Endothelial cell of umbilical vein (primary cell): ENCODE results near the gene ZNF511. TPM values are rescaled to one million over a fixed set of nuclear protein-coding genes. Genes with fewer than 3 reads are reported as not detected.

ENCODE experiments used
- BruUV-seq: library from RNA; stranded (reverse); fragments of 400-500 nt; replicated peaks from 2 replicates; lab custom pipeline; 2021; lab: Mats Ljungman, UMichigan
- CTCF ChIA-PET: fragments of 300-600, 350-600 bp; sonication (Branson Sonifier 250); formaldehyde crosslinking; loops from one replicate; lab custom pipeline; 2021; ENCODE audit warnings: antibody characterized with exemption, inconsistent platforms; lab: Charles Lee
- POLR2A ChIA-PET: fragments of 300-600, 350-600 bp; sonication (Branson Sonifier 250); formaldehyde crosslinking; loops from one replicate; lab custom pipeline; 2021; ENCODE audit warnings: antibody characterized with exemption, inconsistent platforms; lab: Charles Lee
- DNase-seq: peaks from one replicate; pipeline ENCODE4 v3.0.0-alpha.2; 2011; ENCODE audit warnings: low read depth, low spot score
- FAIRE-seq: peaks from 2 replicates; lab custom pipeline; 2011; peaks lifted over from hg19 to GRCh38; lab: Jason Lieb, UNC
- H2AFZ ChIP-seq: 2 replicates; pipeline ENCODE4 v1.6.0; 2012; ENCODE audit warnings: low read depth, low read length, control low read depth, inconsistent platforms
- H3K27ac ChIP-seq: 2 replicates; pipeline ENCODE4 v1.5.1; 2011; ENCODE audit warnings: low read depth, mild to moderate bottlenecking, control low read depth, low read length, moderate library complexity; ENCODE audit not compliant: insufficient read depth
- H3K27me3 ChIP-seq, 2 experiments: 2 replicates each; pipeline versions ENCODE4 v1.6.0 to v1.6.1; 2011; ENCODE audit warnings: low read length in 2 of 2, mixed read lengths in 1 of 2; ENCODE audit not compliant: control insufficient read depth in 2 of 2, insufficient read depth in 2 of 2
- H3K36me3 ChIP-seq, 2 experiments: 2 replicates in 1 of 2; 3 replicates in 1 of 2; pipeline ENCODE4 v1.5.1; 2011; ENCODE audit warnings: low read length in 2 of 2, mild to moderate bottlenecking in 1 of 2, moderate library complexity in 1 of 2; ENCODE audit not compliant: control insufficient read depth in 2 of 2, insufficient read depth in 2 of 2; ENCODE audit errors: extremely low read depth in 1 of 2
- H3K4me1 ChIP-seq: 3 replicates; pipeline ENCODE4 v1.5.1; 2011; ENCODE audit warnings: mild to moderate bottlenecking, low read length; ENCODE audit not compliant: control insufficient read depth, insufficient read depth; ENCODE audit errors: extremely low read depth
- H3K4me2 ChIP-seq: 2 replicates; pipeline ENCODE4 v1.6.1; 2011; ENCODE audit warnings: low read length, control low read depth, mixed read lengths; ENCODE audit not compliant: insufficient read depth
- H3K4me3 ChIP-seq, 3 experiments: fragments of 200-600 bp in 1 of 3; sonication (generic), shearing (Covaris generic) in 1 of 3; replicated peaks in 1 of 3; 2 replicates each; pipeline ENCODE4 v1.5.1; 2011 to 2016; ENCODE audit warnings: control low read depth in 3 of 3, low read length in 3 of 3, mild to moderate bottlenecking in 2 of 3, inconsistent platforms in 1 of 3, low read depth in 1 of 3, moderate library complexity in 1 of 3; ENCODE audit not compliant: insufficient read depth in 1 of 3
- H3K79me2 ChIP-seq: 2 replicates; pipeline ENCODE4 v1.6.0; 2012; ENCODE audit warnings: low read length, inconsistent platforms; ENCODE audit not compliant: control insufficient read depth, insufficient read depth
- H3K9ac ChIP-seq: replicated peaks from 2 replicates; pipeline ENCODE3; 2011; ENCODE audit warnings: low read length, control low read depth; ENCODE audit not compliant: insufficient read depth; ENCODE audit errors: extremely low read depth
- H3K9me1 ChIP-seq: replicated peaks from 3 replicates; pipeline ENCODE4 v1.6.0; 2011; ENCODE audit warnings: mild to moderate bottlenecking, low read length; ENCODE audit not compliant: control insufficient read depth, insufficient read depth; ENCODE audit errors: extremely low read depth
- H3K9me3 ChIP-seq: replicated peaks from 2 replicates; pipeline ENCODE4 v1.5.1; 2012; ENCODE audit warnings: low read length, inconsistent platforms; ENCODE audit not compliant: control insufficient read depth, insufficient read depth
- H4K20me1 ChIP-seq: replicated peaks from 2 replicates; pipeline ENCODE3; 2011; ENCODE audit warnings: mild to moderate bottlenecking, low read length; ENCODE audit not compliant: control insufficient read depth, insufficient read depth; ENCODE audit errors: extremely low read depth
- CTCF ChIP-seq, 2 donors: IDR thresholded peaks; 1 replicate in 1 of 2; 2 replicates in 1 of 2; pipeline ENCODE4 v1.5.1; 2011; ENCODE audit warnings: low read length in 2 of 2, mild to moderate bottlenecking in 2 of 2, moderate library complexity in 2 of 2, control low read depth in 1 of 2, inconsistent platforms in 1 of 2, low read depth in 1 of 2; ENCODE audit not compliant: insufficient read depth in 1 of 2; ENCODE audit errors: extremely low read depth in 1 of 2
- EZH2 ChIP-seq: IDR thresholded peaks from 2 replicates; pipeline ENCODE4 v1.6.1; 2012; ENCODE audit warnings: borderline replicate concordance, low read depth, mild to moderate bottlenecking, moderate library complexity, low read length, inconsistent platforms; ENCODE audit not compliant: severe bottlenecking
- FOS ChIP-seq: IDR thresholded peaks from 2 replicates; pipeline ENCODE4 v1.6.1; 2011; ENCODE audit warnings: mild to moderate bottlenecking, low read length, moderate library complexity, borderline replicate concordance; ENCODE audit not compliant: insufficient read depth
- GATA2 ChIP-seq: IDR thresholded peaks from 2 replicates; pipeline ENCODE4 v1.7.0; 2011; ENCODE audit warnings: low read depth, mild to moderate bottlenecking, moderate library complexity, mixed read lengths, low read length; ENCODE audit not compliant: insufficient read length, insufficient read depth
- JUN ChIP-seq: IDR thresholded peaks from 2 replicates; pipeline ENCODE4 v1.6.1; 2011; ENCODE audit warnings: borderline replicate concordance, low read depth; ENCODE audit not compliant: insufficient read length, insufficient read depth
- MAX ChIP-seq: IDR thresholded peaks from 2 replicates; pipeline ENCODE4 v1.6.1; 2011; ENCODE audit not compliant: insufficient read depth, insufficient read length
- MYC ChIP-seq: IDR thresholded peaks from one replicate; pipeline ENCODE4 v1.6.1; 2011; ENCODE audit warnings: mild to moderate bottlenecking, low read depth, low read length
- POLR2A ChIP-seq: IDR thresholded peaks from 2 replicates; pipeline ENCODE4 v1.6.1; 2012; ENCODE audit warnings: low read depth, mild to moderate bottlenecking, control low read depth, low read length
- POLR2AphosphoS5 ChIP-seq: IDR thresholded peaks from 2 replicates; pipeline ENCODE4 v1.6.1; 2012; ENCODE audit warnings: low read depth, mild to moderate bottlenecking, control low read depth, low read length, moderate library complexity; ENCODE audit not compliant: insufficient read depth
- dilution Hi-C: fragments of 300-500 bp; cut with MboI; formaldehyde crosslinking; loops from one replicate; pipeline ENCODE4 v1.15.0; 2019; ENCODE audit warnings: low sequenced_read_pairs; ENCODE audit not compliant: extremely low pct_ligation_motif_present
- intact Hi-C: fragments of 100-400 bp; cut with micrococcal nuclease; formaldehyde crosslinking; loops from one replicate; pipeline ENCODE4 v1.10.0; 2022
- polyA plus RNA-seq, 4 experiments: library from polyadenylated mRNA; depleted of rRNA in 3 of 4; stranded (reverse) in 3 of 4; unstranded in 1 of 4; fragments of >200 nt; gene quantifications; 2 replicates each; pipeline versions ENCODE4 v1.2.1 to v1.2.3, GENCODE V29; 2011 to 2012; ENCODE audit warnings: missing spikeins in 1 of 4
- total RNA-seq: library from RNA; stranded (reverse); gene quantifications from 2 replicates; pipeline ENCODE4 v1.2.3, GENCODE V29; 2021

The ZNF511 gene
- total and polyA plus RNA-seq, 2 donors (not counting 3 experiments of a cell fraction or from before 2014, with no cell fraction given), result 25.6 to 37.9 TPM

- DNase-seq, result no peak
- no peaks in the 10 kb centered on the region for H3K79me2 ChIP-seq
- intact Hi-C loops (no loop called here), dilution Hi-C loops (no loop called here)
- no peak for FAIRE-seq
- H3K9me1 ChIP-seq, result no peaks in the 10 kb centered on the region
- no TSS peak for BruUV-seq
- no peak overlapping the region for H3K27ac ChIP-seq
- H3K9me3 ChIP-seq, result no peaks in the 10 kb centered on the region
- TF ChIP-seq MYC (no peak), GATA2 (no peak), POLR2AphosphoS5 (no peak), MAX (no peak), FOS (no peak), JUN (no peak), POLR2A (no peak), EZH2 (no peak), CTCF (IDR thresholded peaks at IDR 0.05; ENCODE audit: extremely low read depth in 1 of 2, insufficient read depth in 1 of 2, low read depth in 1 of 2, low read length in 2 of 2) (no peak)
- CTCF ChIA-PET, result no interaction called here
- POLR2A ChIA-PET, result no interaction called here
- H3K36me3 ChIP-seq, result no peaks in the 10 kb centered on the region
- no peaks in the 10 kb centered on the region for H4K20me1 ChIP-seq
- H2AFZ ChIP-seq, result no peak overlapping the region
- H3K4me2 ChIP-seq, result no peak overlapping the region
- H3K4me1 ChIP-seq, result no peaks in the 10 kb centered on the region
- no peaks in the 10 kb centered on the region for H3K27me3 ChIP-seq
- H3K4me3 ChIP-seq, result no peak overlapping the region
- H3K9ac ChIP-seq, result no peak overlapping the region
These were observed 41.7 kb downstream of the ZNF511 start for GRCh38 chr10:133350283-133350949.
